Measurements from ENCODE around the gene ITM2B.

Gene ITM2B

DNA sequence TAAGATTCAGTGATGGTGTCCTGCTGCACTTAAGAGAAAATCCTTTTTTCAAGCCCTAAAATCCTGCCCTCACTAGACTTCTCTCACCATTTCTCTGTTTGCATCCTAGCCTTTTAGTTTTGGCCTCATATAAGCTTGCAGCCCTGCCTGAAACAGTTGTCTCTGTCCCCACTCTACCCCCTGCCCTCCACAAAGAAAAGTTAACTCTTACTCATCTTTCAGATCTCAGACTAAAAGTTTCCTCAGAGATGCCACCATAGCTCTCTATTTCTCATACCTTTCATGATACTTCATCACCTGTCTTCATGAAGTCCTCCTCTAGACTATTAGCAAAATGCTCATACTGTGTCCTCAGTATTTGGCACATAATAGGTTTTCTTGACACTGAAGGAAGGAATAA lies 33.1 kb downstream of the ITM2B start:
- Histone ChIP-seq H3K27ac (no peak overlapping the region), H3K27me3 (replicated peaks) (no peaks in the 10 kb centered on the region), H3K4me3 (ENCODE audit: low read depth, low read length) (no peak overlapping the region), H3K36me3 (replicated peaks) (peaks cover 12% of the 10 kb centered on the region)
- TF ChIP-seq CTCF (IDR thresholded peaks at IDR 0.05; ENCODE audit: low read depth, low read length, missing control alignments), result no peak
- no peak for DNase-seq
- in situ Hi-C loops (cut with HindIII; ENCODE audit: low pct_ligation_motif_present, low sequenced_read_pairs), result no loop called here

- H3K4me3 ChIP-seq (ENCODE audit: low read depth, low read length), result no peak overlapping the region
- TF ChIP-seq CTCF (IDR thresholded peaks at IDR 0.05; ENCODE audit: low read depth, low read length, missing control alignments), result no peak
- no peaks in the 10 kb centered on the region for H3K27me3 ChIP-seq (replicated peaks)
- in situ Hi-C loops (cut with HindIII; ENCODE audit: low pct_ligation_motif_present, low sequenced_read_pairs), result no loop called here
- no peak for DNase-seq
- H3K36me3 ChIP-seq (replicated peaks), result peaks cover 10% of the 10 kb centered on the region
- H3K27ac ChIP-seq, result no peak overlapping the region
These were observed 34.0 kb downstream of the ITM2B start for GRCh38 chr13:48266701-48267639.

- H3K27me3 ChIP-seq (replicated peaks), result no peaks in the 10 kb centered on the region
- no peak for TF ChIP-seq CTCF (IDR thresholded peaks at IDR 0.05; ENCODE audit: low read depth, low read length, missing control alignments)
- in situ Hi-C loops (cut with HindIII; ENCODE audit: low pct_ligation_motif_present, low sequenced_read_pairs), result no loop called here
- H3K4me3 ChIP-seq (ENCODE audit: low read depth, low read length), result no peak overlapping the region
- no peak overlapping the region for H3K27ac ChIP-seq
- DNase-seq, result no peak
- H3K36me3 ChIP-seq (replicated peaks), result peaks cover 5% of the 10 kb centered on the region
These were observed 35.0 kb downstream of the ITM2B start for GRCh38 chr13:48268019-48268418.

- Histone ChIP-seq H3K27me3 (replicated peaks) (no peaks in the 10 kb centered on the region), H3K4me3 (ENCODE audit: low read depth, low read length) (no peak overlapping the region), H3K36me3 (replicated peaks) (no peaks in the 10 kb centered on the region), H3K27ac (no peak overlapping the region)
- no peak for TF ChIP-seq CTCF (IDR thresholded peaks at IDR 0.05; ENCODE audit: low read depth, low read length, missing control alignments)
- in situ Hi-C loops (cut with HindIII; ENCODE audit: low pct_ligation_motif_present, low sequenced_read_pairs), result no loop called here
- DNase-seq, result no peak
These were observed 40.3 kb downstream of the ITM2B start for GRCh38 chr13:48273346-48273745.

- TF ChIP-seq CTCF (IDR thresholded peaks at IDR 0.05; ENCODE audit: low read depth, low read length, missing control alignments), result no peak
- DNase-seq, result no peak
- Histone ChIP-seq H3K27me3 (replicated peaks) (no peaks in the 10 kb centered on the region), H3K27ac (no peak overlapping the region), H3K36me3 (replicated peaks) (no peaks in the 10 kb centered on the region), H3K4me3 (ENCODE audit: low read depth, low read length) (no peak overlapping the region)
- in situ Hi-C loops (cut with HindIII; ENCODE audit: low pct_ligation_motif_present, low sequenced_read_pairs), result no loop called here
These were observed 42.5 kb downstream of the ITM2B start for GRCh38 chr13:48275507-48275906.

Data from brain microvascular endothelial cell (primary cell).